Osteocyte (in vitro differentiated cells): ENCODE data around the gene PRR30. TPM values are rescaled to one million over a fixed set of nuclear protein-coding genes. Genes with fewer than 3 reads are reported as not detected.

Experiments used
- DNase-seq: peaks from one replicate; pipeline ENCODE4 v3.0.0; 2021; ENCODE audit warnings: mixed read lengths; ENCODE audit not compliant: unreplicated experiment; ENCODE audit errors: extremely low spot score
- H3K27ac Mint-ChIP-seq: one replicate; pipeline ENCODE4 v1.8.0; 2021; ENCODE audit warnings: mild to moderate bottlenecking, mixed read lengths; ENCODE audit not compliant: unreplicated experiment
- H3K27me3 Mint-ChIP-seq: one replicate; pipeline ENCODE4 v1.8.0; 2021; ENCODE audit warnings: mixed read lengths; ENCODE audit not compliant: unreplicated experiment
- H3K36me3 Mint-ChIP-seq: one replicate; pipeline ENCODE4 v1.8.0; 2021; ENCODE audit warnings: mixed read lengths; ENCODE audit not compliant: unreplicated experiment
- H3K4me1 Mint-ChIP-seq: one replicate; pipeline ENCODE4 v1.8.0; 2021; ENCODE audit warnings: mixed read lengths; ENCODE audit not compliant: unreplicated experiment
- H3K4me3 Mint-ChIP-seq: one replicate; pipeline ENCODE4 v1.8.0; 2021; ENCODE audit warnings: mild to moderate bottlenecking, moderate library complexity, mixed read lengths; ENCODE audit not compliant: unreplicated experiment
- H3K9me3 Mint-ChIP-seq: one replicate; pipeline ENCODE4 v1.8.0; 2021; ENCODE audit warnings: mixed read lengths; ENCODE audit not compliant: unreplicated experiment
- total RNA-seq: library from RNA; stranded (reverse); gene quantifications from 2 replicates; pipeline ENCODE4 v1.2.1, GENCODE V29; 2021
- TF ChIP-seq, protein P1 (sequence below): fragments of 200-600 bp; sonication (generic); IDR thresholded peaks from 2 replicates; pipeline ENCODE4 v1.5.0; 2021; ENCODE audit warnings: antibody characterized with exemption, mild to moderate bottlenecking, moderate library complexity

The PRR30 gene
- total RNA-seq, 1 donor from 2014 or later: not detected

DNA sequence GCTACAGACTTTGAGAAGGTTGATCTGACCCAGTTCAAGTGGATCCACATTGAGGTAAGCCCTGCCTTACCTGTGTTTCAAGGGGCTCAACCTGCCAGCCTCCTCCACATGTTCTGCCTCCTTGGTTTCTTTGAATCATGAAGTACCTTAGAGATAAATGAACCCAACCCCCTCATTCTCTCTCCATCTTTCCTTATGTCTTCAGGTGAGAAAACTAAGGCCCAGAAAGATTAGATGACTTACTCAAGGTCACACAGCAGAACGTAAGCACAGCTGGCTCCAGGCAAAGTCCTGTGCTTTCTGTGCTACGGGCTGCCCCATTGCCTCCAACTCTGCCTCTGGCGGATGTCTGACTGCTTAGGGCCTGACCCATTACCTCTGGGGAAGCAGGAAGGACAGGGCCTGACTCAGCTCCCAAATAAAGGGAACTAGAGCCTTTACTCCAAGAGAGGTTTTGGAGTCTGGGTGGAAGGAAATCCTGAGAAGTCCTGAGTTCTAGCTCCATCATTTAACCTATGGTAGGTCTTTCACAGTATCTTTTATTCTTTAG is 42.4 kb downstream of the PRR30 start:
- Mint-ChIP-seq H3K4me1 (peaks cover 4% of the 10 kb centered on the region), H3K36me3 (no peaks in the 10 kb centered on the region), H3K27ac (no peak overlapping the region), H3K4me3 (no peak overlapping the region), H3K27me3 (peaks cover 3% of the 10 kb centered on the region), H3K9me3 (no peaks in the 10 kb centered on the region)
- DNase-seq: no peak
- TF ChIP-seq, protein P1, sequence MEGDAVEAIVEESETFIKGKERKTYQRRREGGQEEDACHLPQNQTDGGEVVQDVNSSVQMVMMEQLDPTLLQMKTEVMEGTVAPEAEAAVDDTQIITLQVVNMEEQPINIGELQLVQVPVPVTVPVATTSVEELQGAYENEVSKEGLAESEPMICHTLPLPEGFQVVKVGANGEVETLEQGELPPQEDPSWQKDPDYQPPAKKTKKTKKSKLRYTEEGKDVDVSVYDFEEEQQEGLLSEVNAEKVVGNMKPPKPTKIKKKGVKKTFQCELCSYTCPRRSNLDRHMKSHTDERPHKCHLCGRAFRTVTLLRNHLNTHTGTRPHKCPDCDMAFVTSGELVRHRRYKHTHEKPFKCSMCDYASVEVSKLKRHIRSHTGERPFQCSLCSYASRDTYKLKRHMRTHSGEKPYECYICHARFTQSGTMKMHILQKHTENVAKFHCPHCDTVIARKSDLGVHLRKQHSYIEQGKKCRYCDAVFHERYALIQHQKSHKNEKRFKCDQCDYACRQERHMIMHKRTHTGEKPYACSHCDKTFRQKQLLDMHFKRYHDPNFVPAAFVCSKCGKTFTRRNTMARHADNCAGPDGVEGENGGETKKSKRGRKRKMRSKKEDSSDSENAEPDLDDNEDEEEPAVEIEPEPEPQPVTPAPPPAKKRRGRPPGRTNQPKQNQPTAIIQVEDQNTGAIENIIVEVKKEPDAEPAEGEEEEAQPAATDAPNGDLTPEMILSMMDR: no peak

DNA sequence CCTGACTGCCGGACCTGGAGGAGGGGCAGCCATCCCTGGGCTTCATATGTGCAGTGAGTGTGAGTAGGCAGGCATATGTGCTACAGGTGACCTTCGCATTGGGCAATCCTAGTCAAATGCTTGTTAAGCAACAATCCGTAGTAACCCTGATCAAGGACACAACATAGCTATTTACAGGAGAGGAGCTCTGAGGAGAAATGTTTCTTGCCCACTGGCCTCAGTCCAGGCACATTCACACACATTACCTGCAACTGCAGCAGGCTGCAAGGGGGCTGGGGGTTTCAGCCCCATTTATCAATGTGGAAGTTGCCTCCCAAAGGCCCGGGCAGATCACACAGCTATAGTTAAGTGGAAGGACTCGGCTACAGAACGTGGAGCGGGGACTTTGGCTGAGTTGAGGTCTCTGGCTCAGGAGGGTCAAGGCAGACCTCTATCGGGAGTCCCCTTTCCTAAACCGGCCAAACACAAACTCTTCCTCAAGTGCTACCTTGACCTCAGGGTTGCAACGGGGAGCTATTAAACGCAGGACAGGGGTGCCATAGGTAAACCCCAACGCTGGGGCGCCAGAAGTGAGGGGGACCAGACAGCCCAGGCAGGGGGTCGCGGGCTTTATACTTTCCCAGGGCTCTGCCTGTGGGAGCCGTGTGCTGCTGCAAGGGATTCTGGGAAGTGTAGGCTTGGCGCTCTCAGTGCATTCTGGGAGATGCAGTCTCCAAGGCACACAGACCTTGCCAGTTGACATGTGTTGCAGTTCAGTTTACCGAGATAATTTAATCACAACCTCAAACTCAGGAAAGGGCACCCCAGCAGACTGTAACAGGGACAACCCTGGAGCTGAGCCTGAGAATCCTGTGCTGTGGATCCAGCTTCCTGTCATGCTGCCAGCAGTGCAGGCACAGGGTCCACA is 43.2 kb downstream of the PRR30 start:
- H3K36me3 Mint-ChIP-seq: no peaks in the 10 kb centered on the region
- H3K4me1 Mint-ChIP-seq: peaks cover 4% of the 10 kb centered on the region
- no peaks in the 10 kb centered on the region for H3K9me3 Mint-ChIP-seq
- TF ChIP-seq, protein P1: no peak
- peak; percentile 79 for DNase-seq
- no peaks in the 10 kb centered on the region for H3K27me3 Mint-ChIP-seq
- peak overlapping the region; percentile 59 for H3K4me3 Mint-ChIP-seq
- H3K27ac Mint-ChIP-seq: no peak overlapping the region

- DNase-seq: no peak
- Mint-ChIP-seq H3K27me3 (no peaks in the 10 kb centered on the region), H3K36me3 (no peaks in the 10 kb centered on the region), H3K9me3 (no peaks in the 10 kb centered on the region), H3K4me3 (no peak overlapping the region), H3K4me1 (peaks cover 4% of the 10 kb centered on the region), H3K27ac (no peak overlapping the region)
- TF ChIP-seq, protein P1: no peak
Measured at GRCh38 chr2:27095427-27095744, 43.8 kb downstream of the PRR30 start.

- no peak for DNase-seq
- H3K9me3 Mint-ChIP-seq: no peaks in the 10 kb centered on the region
- no peak overlapping the region for H3K27ac Mint-ChIP-seq
- no peaks in the 10 kb centered on the region for H3K27me3 Mint-ChIP-seq
- TF ChIP-seq, protein P1: no peak
- H3K36me3 Mint-ChIP-seq: no peaks in the 10 kb centered on the region
- H3K4me1 Mint-ChIP-seq: peaks cover 4% of the 10 kb centered on the region
- no peak overlapping the region for H3K4me3 Mint-ChIP-seq
Measured at GRCh38 chr2:27094353-27094984, 44.7 kb downstream of the PRR30 start.
